ENCODE results near the gene FLRT1. TPM values are rescaled to one million over a fixed set of nuclear protein-coding genes. Genes with fewer than 3 reads are reported as not detected.
A peak's percentile ranks its signal among the peaks of the same experiment; 100 is the strongest.

FLRT1 gene, protein sequence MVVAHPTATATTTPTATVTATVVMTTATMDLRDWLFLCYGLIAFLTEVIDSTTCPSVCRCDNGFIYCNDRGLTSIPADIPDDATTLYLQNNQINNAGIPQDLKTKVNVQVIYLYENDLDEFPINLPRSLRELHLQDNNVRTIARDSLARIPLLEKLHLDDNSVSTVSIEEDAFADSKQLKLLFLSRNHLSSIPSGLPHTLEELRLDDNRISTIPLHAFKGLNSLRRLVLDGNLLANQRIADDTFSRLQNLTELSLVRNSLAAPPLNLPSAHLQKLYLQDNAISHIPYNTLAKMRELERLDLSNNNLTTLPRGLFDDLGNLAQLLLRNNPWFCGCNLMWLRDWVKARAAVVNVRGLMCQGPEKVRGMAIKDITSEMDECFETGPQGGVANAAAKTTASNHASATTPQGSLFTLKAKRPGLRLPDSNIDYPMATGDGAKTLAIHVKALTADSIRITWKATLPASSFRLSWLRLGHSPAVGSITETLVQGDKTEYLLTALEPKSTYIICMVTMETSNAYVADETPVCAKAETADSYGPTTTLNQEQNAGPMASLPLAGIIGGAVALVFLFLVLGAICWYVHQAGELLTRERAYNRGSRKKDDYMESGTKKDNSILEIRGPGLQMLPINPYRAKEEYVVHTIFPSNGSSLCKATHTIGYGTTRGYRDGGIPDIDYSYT
- 1 to 10 TPM; 1.1 to 4.7 (median 3.6) TPM for total RNA-seq

DNA sequence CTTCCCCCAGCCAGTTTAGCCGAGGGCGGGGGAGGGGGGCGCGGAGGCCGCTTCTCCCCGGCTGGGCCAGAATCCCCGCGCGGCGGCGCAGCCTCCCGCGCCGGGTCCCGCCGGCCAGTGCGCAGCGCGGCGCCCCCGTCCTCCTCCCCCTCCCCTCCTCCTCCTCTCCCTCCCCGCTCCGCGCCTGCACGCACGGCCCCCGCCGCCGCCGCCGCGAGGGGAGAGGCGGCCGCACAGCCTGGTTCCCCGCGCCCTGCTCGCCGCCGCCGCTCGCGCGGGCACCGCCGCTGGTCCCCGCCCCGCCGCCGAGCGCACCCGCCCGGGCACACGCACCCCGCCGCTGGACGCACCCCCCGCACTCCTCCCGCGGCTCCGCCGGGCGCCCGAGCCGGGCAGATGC, at the start of gene FLRT1:
TSS of gene FLRT1 (plus strand) at position 356 of the 400 bp plus-strand sequence. CDS start 80,337 bp downstream, outside the sequence.
- peak within 1 kb of the TSS in 3 of 4 donors; percentile 46 to 79 (median 65) for H3K27ac ChIP-seq
- H3K9me3 ChIP-seq = no peaks in the 10 kb centered on the region
- peaks cover 0 to 28% (median 9%) of the 10 kb centered on the region in 3 donors for H3K4me1 ChIP-seq
- no CpG with 5 or more reads among the region's 64 CpGs for WGBS, 2 donors (ENCODE audit: low coverage in 1 of 2)
- peaks cover 39% of the 10 kb centered on the region for H3K27me3 ChIP-seq
- TF ChIP-seq POLR2AphosphoS5 (IDR thresholded peaks at IDR 0.05) (no peak), POLR2A (IDR thresholded peaks at IDR 0.05) (no peak), CTCF (IDR thresholded peaks at IDR 0.05) (no peak), EP300 (IDR thresholded peaks at IDR 0.05) (no peak)
- no peaks in the 10 kb centered on the region for H3K36me3 ChIP-seq
- ATAC-seq = peak; percentile 10
- peak within 1 kb of the TSS; percentile 23 to 61 for H3K4me3 ChIP-seq

DNA sequence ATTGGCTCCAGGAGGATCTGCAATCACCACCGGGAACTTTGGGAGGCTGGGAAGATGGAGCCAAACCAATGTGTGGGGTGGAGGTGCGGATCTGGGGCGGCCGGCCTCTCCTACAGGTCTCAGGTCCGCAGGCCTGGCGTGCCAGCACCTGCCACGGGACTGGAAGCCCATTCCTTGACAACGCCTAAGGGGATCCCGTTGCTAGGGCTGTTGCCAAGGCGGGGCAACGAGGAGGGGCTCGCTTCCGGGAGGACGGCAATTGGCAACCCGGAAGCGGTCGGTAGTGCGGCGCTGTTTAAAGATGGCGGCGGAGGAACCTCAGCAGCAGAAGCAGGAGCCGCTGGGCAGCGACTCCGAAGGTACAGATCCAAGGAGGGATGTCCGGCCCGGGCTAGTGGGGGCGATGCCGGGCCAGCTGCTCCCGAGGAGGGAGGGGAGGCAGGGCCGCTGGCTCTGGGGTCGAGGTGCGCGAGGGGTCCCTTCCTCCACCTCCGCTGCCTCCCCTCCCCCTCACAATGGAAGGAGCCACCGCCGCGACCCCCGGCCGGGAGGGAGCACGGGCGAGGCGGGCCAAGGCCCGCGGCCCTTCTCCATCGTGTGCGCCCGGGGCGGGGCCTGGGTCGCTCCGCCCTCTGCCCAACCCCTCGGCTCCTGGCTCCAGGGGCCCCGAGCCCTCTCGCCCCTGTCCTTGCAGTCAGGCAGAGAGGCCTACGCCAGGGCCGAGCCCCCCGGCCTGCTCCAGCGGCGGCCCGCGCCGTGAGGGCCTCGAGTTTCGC, 49.4 kb upstream of the FLRT1 start, which contains the start of gene OTUB1:
TSS of gene OTUB1 (plus strand) at position 283 of the 776 bp plus-strand sequence. CDS start at position 302, 19 bp downstream.
- TF ChIP-seq POLR2AphosphoS5 (IDR thresholded peaks at IDR 0.05) = peak; percentile 59
- TF ChIP-seq POLR2A (IDR thresholded peaks at IDR 0.05) = peak; percentile 46 to 54
- no peak for TF ChIP-seq CTCF (IDR thresholded peaks at IDR 0.05)
- Histone ChIP-seq H3K9me3 (no peaks in the 10 kb centered on the region), H3K27me3 (no peaks in the 10 kb centered on the region), H3K27ac (peak within 1 kb of the TSS; percentile 39 to 89 (median 88)), H3K36me3 (peaks cover 0 to 37% of the 10 kb centered on the region in 2 donors), H3K4me3 (peak within 1 kb of the TSS; percentile 81 to 94), H3K4me1 (peaks cover 0 to 33% (median 10%) of the 10 kb centered on the region in 3 donors)
- peak; percentile 95 for ATAC-seq
- 0 to 3% methylated on average over 11 to 24 of the region's 63 CpGs for WGBS, 2 donors (ENCODE audit: low coverage in 1 of 2)

GRCh38 chr11:63986932-63987513, 48.7 kb upstream of the FLRT1 start:
- peaks cover 0 to 43% of the 10 kb centered on the region in 2 donors for H3K36me3 ChIP-seq
- peaks cover 0 to 33% (median 10%) of the 10 kb centered on the region in 3 donors for H3K4me1 ChIP-seq
- no peaks in the 10 kb centered on the region for H3K27me3 ChIP-seq
- 20 to 54% methylated on average over 4 to 9 of the region's 25 CpGs for WGBS, 2 donors (ENCODE audit: low coverage in 1 of 2)
- peak overlapping the region; percentile 81 to 94 for H3K4me3 ChIP-seq
- peak overlapping the region in 3 of 4 donors; percentile 88 to 89 (median 88) for H3K27ac ChIP-seq
- ATAC-seq = no peak
- no peak for TF ChIP-seq CTCF (IDR thresholded peaks at IDR 0.05)
- TF ChIP-seq POLR2AphosphoS5 (IDR thresholded peaks at IDR 0.05) = no peak
- TF ChIP-seq EP300 (IDR thresholded peaks at IDR 0.05) = no peak
- no peak for TF ChIP-seq POLR2A (IDR thresholded peaks at IDR 0.05)
- no peaks in the 10 kb centered on the region for H3K9me3 ChIP-seq

- H3K36me3 ChIP-seq = peaks cover 0 to 89% of the 10 kb centered on the region in 2 donors
- WGBS, 2 donors (ENCODE audit: low coverage in 1 of 2) = 86 to 92% methylated on average over 5 to 8 of the region's 10 CpGs
- TF ChIP-seq EP300 (IDR thresholded peaks at IDR 0.05) = no peak
- no peak for TF ChIP-seq POLR2A (IDR thresholded peaks at IDR 0.05)
- H3K4me3 ChIP-seq = no peak overlapping the region
- H3K27me3 ChIP-seq = no peaks in the 10 kb centered on the region
- H3K9me3 ChIP-seq = no peaks in the 10 kb centered on the region
- H3K27ac ChIP-seq = no peak overlapping the region
- no peak for ATAC-seq
- peaks cover 0 to 22% (median 10%) of the 10 kb centered on the region in 3 donors for H3K4me1 ChIP-seq
Measured at GRCh38 chr11:63991558-63991957, 44.2 kb upstream of the FLRT1 start.

Measured in gastroesophageal sphincter (tissue), 4 donors.